Fibroblast of the conjunctiva (primary cell): ENCODE data around the gene MYT1.
"Not testable (repeated sequence)": the region's sequence is repeated elsewhere in the genome, so short reads cannot be mapped to it uniquely, and the experiment has no call there.

Experiments
- DNase-seq: peaks from one replicate; pipeline ENCODE4 v3.0.0-alpha.2; 2010; ENCODE audit warnings: low read depth

MYT1 gene

GRCh38 chr20:64169091-64169560 is 4.9 kb downstream of the MYT1 start:
- DNase-seq: no peak

DNA sequence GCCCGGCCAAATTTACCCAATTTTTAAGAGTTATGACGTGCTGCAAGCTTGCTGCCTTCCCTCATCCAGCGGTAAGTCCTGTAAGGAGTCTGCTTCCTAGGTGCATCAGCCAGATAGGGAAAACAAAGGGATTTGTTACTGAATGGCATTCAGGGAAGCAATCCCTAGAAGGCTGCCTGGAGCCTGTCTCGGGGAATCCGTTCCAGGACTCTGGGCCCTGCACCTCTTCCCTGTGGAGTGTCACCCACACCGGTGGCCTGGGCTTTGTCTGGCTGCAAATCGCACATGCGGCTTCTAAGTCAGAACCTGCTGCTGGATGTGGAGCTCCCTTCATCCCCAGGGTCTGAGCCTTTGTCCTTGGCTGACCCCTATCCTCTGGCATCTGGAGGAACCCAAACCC is 7.0 kb downstream of the MYT1 start:
- no peak for DNase-seq

- DNase-seq: no peak
Measured at GRCh38 chr20:64173116-64173515, 8.9 kb downstream of the MYT1 start.

DNA sequence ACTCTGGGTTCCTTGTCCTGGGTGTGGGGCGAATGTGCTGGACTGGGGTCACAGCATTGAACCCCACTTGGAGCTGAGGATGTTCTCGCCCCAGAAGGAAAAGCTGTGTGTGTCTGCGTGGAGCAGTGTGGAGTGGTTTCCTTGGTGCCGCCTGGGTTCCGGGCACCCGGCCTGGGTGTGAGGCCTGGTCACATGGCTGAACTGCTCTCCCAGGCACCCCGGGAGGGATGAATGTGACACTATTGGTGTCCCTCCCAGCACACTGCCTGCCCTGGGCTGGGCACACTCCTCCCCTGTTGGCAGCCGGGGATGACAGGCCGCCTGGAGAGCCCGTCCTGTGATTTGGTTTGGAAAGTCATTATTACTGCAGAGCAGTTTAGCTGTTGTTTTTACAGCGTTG is 12.3 kb downstream of the MYT1 start:
- DNase-seq: no peak

DNA sequence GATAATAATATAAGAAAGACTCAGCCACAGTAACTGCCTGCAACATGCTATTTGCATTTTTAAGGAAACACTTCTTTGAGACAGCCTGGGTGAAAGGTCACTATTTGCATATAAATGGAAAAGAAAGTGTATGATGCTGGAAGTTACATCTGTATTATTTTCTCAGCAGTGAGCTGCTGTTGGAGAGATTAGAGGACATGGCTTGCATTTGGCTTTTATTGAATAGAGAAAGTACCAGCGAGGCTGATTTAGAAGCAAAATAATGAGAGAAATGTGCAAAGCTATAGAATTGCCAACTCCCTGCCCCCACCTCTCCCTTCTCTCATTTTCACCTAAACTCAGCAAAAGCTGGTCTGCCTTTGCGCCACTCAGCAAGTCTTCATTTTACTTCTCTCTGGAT is 12.7 kb downstream of the MYT1 start:
- DNase-seq: no peak

DNA sequence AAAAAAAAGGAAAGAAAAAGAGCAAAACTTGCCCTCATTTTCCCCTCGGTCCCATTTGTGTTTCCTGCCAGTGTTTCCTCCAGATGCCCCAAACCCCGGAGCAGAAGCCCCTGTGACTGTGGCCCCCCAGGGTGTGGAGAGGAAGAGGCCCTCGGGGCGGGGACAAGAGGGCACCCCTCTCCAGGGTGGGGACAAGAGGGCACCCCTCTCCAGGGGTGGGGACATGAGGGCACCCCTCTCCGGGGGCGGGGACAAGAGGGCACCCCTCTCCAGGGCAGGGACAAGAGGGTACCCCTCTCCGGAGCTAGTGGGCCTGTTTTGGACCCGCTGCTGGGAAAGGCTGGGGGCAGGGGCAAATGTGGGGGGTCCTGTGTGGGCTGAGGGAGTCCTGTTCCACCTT is 13.1 kb downstream of the MYT1 start:
- no peak for DNase-seq

DNA sequence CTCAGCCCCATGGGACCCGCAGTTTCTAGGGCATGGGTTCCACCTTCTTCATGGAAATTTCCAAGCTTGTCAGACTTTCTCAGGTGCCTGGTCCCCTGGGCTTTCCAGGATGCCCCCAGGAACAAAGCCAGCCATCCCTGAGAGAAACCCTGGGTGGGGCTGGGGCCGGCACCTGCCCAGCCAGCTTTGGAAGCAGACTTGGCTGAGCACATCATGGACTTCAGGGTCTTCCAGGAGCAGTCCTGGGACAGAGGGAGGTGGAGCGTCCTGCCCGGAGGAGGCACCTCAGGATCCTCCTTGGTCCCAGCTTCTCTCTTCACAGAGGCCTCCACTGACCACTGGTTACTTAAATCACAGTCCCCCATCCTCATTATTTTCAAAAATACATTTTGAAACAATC is 13.5 kb downstream of the MYT1 start:
- DNase-seq: no peak

DNA sequence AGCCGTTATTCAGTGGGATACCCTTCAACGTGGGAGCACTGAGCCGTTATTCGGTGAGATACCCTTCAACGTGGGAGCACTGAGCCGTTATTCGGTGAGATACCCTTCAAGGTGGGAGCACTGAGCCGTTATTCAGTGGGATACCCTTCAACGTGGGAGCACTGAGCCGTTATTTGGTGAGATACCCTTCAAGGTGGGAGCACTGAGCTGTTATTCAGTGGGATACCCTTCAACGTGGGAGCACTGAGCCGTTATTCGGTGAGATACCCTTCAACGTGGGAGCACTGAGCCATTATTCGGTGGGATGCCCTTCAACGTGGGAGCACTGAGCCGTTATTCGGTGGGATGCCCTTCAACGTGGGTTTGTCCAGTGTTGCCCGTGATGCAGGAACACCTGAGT is 14.7 kb downstream of the MYT1 start:
- not testable (repeated sequence) for DNase-seq

DNA sequence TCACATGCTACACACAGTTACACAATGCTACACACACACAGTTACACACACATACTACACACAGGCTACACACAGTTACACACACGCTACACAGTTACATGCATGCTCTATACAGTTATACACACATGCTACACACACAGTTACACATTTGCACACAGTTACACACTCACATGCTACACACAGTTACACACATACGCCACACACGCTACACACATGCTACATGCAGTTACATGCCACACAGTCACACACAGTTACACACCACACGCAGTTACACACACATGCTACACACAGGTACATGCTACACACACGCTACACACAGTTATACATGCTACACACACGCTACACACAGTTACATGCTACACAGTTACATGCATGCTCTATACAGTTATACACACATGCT is 15.6 kb downstream of the MYT1 start:
- DNase-seq: no peak

DNA sequence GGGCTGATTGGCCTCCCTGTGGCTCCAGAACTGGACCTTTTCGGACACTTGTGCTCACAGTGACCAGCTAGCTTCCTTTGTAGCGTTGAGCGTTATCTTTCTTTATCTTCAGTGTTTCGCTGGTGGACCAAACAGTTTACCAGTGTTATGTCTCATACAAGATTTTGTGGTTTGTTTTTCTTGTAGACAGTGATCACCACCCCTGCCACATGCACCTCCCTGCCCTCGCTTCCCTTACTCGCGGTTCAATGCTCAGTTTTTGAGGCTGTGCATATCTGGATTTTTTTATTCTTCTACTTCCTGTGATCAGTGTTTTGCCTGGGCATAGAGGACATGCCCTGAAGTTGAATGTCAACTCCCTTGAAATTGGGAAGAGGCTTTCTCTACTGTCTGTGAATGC is 16.4 kb downstream of the MYT1 start:
- no peak for DNase-seq

GRCh38 chr20:64181391-64181790 is 17.1 kb downstream of the MYT1 start:
- no peak for DNase-seq

DNA sequence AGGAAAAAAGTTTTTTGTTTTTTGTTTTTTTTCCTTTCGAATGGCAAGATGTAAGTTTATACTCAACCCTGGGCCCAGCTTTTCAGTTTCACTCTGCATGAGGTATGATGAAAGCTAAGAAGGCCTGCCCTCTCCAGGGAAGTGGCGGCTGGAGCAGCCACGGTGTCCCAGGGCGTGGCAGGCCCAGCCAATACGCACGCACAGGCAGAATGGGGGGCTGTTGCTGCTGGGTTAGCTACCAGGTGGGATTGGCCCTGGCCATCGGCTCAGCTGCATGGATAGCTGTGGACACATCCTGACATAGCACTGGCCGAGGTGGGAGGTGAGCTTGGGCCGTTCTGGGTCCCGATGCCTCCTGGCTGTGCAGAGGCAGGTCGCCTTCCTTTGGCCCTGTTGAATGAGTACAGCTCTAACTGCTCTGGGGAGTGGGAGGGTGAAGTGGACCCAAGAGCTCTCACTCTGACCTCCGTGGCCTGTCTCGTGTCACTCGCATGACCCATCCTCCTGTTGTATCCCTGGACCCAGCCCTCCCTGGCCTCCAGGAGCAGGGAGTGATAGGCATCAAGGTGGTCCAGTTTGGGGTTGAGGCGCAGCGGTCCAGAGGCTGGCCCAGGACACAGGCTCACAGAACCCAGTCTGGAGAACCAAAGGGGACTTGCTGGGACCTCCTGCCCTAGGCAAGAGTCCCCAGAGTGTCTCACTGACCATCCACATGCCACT is 18.1 kb downstream of the MYT1 start:
- DNase-seq: no peak

DNA sequence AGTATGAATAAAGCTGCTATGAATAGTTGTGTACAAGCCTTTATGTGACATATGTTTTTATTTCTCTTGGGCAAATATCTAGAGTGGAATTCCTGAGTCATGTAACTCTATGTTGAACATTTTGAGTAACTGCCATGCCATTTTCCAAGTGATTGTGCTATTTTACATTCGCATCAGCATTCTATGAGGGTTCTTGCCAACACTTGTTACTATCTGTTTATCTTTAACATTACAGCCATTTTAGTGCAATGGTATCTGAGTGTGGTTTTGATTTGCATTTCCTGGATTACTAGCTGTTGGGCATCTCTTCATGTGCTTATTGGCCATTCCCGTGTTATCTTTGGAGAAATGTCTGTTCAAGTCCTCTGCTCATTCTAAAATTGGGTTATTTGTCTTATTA is 19.1 kb downstream of the MYT1 start:
- DNase-seq: no peak

DNA sequence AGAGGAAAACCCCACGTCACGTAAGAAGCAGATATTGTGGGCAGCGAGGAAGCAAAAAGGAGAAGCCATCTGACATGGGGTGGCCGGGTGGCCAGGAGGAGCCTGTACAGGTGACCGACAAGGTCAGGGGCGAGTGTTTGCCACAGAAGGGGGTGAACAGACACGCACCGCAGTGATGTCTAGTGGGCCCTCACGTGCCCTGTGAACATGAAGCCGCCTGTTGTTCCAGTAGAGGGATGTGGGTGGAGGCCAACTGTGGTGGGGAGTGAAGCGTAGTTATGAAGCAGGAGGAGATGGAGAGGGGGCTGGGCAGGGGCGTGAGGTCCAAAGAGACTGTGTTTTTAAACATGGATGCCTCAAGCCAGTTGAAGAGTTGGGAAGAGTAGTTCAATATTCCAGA is 20.5 kb downstream of the MYT1 start:
- DNase-seq: no peak

- no peak for DNase-seq
Measured at GRCh38 chr20:64185276-64185900, 21.1 kb downstream of the MYT1 start.

DNA sequence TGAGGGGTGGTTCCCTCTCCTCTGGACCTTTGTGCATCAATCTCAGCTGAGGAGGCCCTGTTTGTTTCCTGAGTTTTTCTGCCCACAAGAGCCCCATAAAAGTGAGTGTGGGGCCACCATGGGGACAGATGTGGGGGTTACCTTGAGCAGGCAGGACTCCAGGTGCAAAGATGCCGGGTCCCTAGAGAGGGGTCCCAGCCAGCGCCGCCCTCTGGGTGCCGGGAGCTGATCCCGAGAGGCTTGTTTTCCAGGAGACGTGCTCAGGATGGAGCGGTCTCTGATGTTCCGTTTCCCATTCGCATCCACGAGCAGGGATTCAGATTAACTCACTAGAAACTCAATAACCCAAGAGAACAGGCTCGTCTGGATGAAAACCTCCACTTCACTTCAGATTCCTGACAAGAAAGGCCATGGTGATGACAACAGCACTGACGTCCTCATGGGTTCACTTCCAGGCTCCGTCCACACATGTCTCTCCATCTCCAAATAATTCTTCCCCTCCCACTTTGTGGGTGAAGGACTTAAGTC is 21.9 kb downstream of the MYT1 start:
- DNase-seq: no peak

DNA sequence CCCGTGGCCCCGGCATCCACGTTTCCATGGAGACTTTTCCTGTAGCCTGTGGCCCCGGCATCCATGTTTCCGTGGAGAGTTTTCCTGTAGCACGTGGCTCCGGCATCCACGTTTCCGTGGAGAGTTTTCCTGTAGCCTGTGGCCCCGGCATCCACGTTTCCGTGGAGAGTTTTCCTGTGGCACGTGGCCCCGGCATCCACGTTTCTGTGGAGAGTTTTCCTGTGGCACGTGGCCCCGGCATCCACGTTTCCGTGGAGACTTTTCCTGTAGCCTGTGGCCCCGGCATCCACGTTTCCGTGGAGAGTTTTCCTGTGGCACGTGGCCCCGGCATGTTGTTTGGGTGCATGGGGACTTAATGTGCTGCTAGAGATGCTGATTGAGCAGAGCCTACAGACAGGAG is 23.0 kb downstream of the MYT1 start:
- not testable (repeated sequence) for DNase-seq

GRCh38 chr20:64188091-64188490 is 23.8 kb downstream of the MYT1 start:
- DNase-seq: no peak

DNA sequence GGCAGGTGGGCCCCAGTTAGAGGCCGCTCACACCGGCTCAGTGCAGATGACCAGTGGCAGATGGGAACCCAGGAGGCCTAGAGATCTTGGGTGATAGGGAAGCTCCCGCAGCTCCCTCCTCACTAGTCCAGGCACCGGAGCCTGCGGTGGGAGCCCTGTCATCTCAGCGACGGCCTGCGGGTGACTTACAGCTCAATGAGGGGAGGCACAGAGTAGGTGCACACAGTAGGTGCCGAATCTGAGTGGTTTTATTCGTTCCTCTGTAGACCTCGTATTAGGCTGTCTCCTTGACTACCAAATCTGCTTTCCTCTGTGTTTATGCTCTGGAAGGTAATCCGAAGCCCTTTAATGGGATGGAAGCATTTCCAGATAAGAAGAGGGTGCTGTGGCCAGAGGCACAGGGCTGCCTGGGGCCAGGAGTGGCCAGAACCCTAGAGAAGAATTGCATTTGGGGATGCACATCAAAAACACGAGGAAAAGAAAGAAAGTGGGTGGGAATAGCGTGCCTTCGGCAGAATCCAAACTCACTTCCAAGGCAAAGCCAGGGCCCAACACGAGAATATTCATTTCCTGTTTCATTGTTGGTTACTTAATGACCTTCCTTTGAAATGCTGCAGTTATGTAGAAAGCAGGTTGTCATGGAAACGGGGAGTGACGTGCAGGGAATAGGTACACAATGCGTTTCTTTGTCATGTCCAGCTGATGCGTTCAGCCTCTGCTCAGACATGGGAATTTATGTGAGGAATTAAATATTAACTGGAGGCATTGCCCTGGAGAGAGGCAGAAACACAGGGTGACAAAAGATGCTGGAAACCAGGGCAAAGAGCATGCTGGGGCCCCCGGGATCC is 24.7 kb downstream of the MYT1 start:
- DNase-seq: no peak

DNA sequence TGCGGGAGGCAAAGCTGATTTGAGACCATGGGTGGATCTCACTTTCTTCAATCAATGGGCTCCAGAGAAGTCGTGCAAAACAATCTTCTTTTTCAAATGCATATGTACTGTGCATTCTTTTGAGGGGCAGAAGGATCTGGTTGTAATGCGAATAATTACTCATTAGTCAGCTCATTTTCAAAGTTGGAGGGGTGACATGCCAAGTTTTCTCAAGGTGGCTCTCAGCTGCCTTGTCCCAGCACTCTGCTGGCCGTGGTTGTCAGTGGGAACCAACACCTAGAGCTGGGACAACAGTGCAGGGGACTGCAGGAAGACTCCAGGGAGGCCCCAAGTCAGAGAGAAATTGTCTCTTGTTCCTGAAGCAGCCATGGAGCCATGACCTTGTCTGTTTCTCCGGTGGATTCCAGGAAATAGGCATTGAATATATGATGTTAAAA is 25.3 kb downstream of the MYT1 start:
- DNase-seq: no peak

- DNase-seq: no peak
Measured at GRCh38 chr20:64189986-64190385, 25.7 kb downstream of the MYT1 start.

GRCh38 chr20:64191002-64191401 is 26.8 kb downstream of the MYT1 start:
- DNase-seq: no peak

- no peak for DNase-seq
Measured at GRCh38 chr20:64192406-64192805, 28.2 kb downstream of the MYT1 start.
